SK-MEL-5 (cell line): ENCODE measurements around the gene SPANXN1. TPM values are rescaled to one million over a fixed set of nuclear protein-coding genes. Genes with fewer than 3 reads are reported as not detected.
A peak's percentile ranks its signal among the peaks of the same experiment; 100 is the strongest.
"Not testable (repeated sequence)": the region's sequence is repeated elsewhere in the genome, so short reads cannot be mapped to it uniquely, and the experiment has no call there.

Experiments used
- DNase-seq: peaks from one replicate; pipeline ENCODE4 v3.0.0-alpha.2; 2016; ENCODE audit warnings: low read depth, low spot score
- in situ Hi-C: cut with HindIII; loops from 2 replicates; pipeline ENCODE4 v1.10.0; 2016; ENCODE audit warnings: low sequenced_read_pairs, high pct_unique_total_duplicates, low pct_unique_long_range_greater_than_20kb
- polyA plus RNA-seq, 2 experiments: library from polyadenylated mRNA; depleted of rRNA; stranded (reverse); fragments of >200 nt; gene quantifications; 2 replicates each; pipeline ENCODE4 v1.2.3, GENCODE V29; 2015
- total RNA-seq: library from RNA; depleted of rRNA; stranded (reverse); fragments of >200 nt; shearing (Covaris generic); gene quantifications from 2 replicates; pipeline ENCODE4 v1.2.3, GENCODE V29; 2014; rRNA removed

SPANXN1 gene
- not detected in 2 replicates for total RNA-seq
- polyA plus RNA-seq (2015; cell fraction: cytosol; rRNA removed): not detected in 2 replicates
- polyA plus RNA-seq (2015; cell fraction: nucleus; rRNA removed): not detected in 2 replicates

- in situ Hi-C loops, DNase-seq: not testable (repeated sequence)
Measured at GRCh38 chrX:145247203-145247602, at the start of gene SPANXN1. TSS of gene SPANXN1 (plus strand) at chrX:145247503. CDS start at chrX:145247587, 84 bp downstream.

- DNase-seq: no peak
- in situ Hi-C loops: no loop called here
Measured at GRCh38 chrX:145199078-145199477, 48.2 kb upstream of the SPANXN1 start.

GRCh38 chrX:145213504-145213903 is 33.8 kb upstream of the SPANXN1 start:
- in situ Hi-C loops: no loop called here
- peak; percentile 37 for DNase-seq

- in situ Hi-C loops: no loop called here
- DNase-seq: no peak
Measured at GRCh38 chrX:145292218-145292617, 44.9 kb downstream of the SPANXN1 start.
